ENCODE results near the gene GRK5. TPM values are rescaled to one million over a fixed set of nuclear protein-coding genes. Genes with fewer than 3 reads are reported as not detected.

The GRK5 gene
- total RNA-seq, 3 donors from 2014 or later (not counting 1 experiment from before 2014, with no cell fraction given), result 37.6 to 54.3 (median 47.9) TPM

- Mint-ChIP-seq H3K27ac (peak overlapping the region; percentile 92 to 93), H3K4me3 (peak overlapping the region; percentile 89), H3K4me1 (peaks cover 60 to 65% of the 10 kb centered on the region in 2 donors), H3K27me3 (ENCODE audit: low read depth in 2 of 2) (no peaks in the 10 kb centered on the region), H3K36me3 (no peaks in the 10 kb centered on the region), H3K9me3 (no peaks in the 10 kb centered on the region)
- Histone ChIP-seq H3K27ac (ENCODE audit: low read length) (peak overlapping the region; percentile 5), H3K4me1 (ENCODE audit: control insufficient read depth, insufficient read depth, low read length) (peaks cover 46% of the 10 kb centered on the region), H3K9me3 (ENCODE audit: control insufficient read depth, insufficient read depth, low read length) (no peaks in the 10 kb centered on the region), H3K36me3 (ENCODE audit: control insufficient read depth, insufficient read depth, low read length) (no peaks in the 10 kb centered on the region), H3K4me3 (ENCODE audit: low read length) (no peak overlapping the region), H3K27me3 (ENCODE audit: control insufficient read depth, insufficient read depth, low read length) (no peaks in the 10 kb centered on the region)
- ATAC-seq (no peak), DNase-seq (no peak)
- intact Hi-C loops (cut with micrococcal nuclease), result loop anchor here (1.0 kb wide), 1 partner anchor 59 kb away; no protein-coding TSS in a partner anchor
- WGBS (ENCODE audit: insufficient coverage), result 50% methylated on average over 6 of the region's 9 CpGs
- peak; percentile 40 for TF ChIP-seq CTCF (IDR thresholded peaks at IDR 0.05)
These were observed 2.5 kb downstream of the GRK5 start for GRCh38 chr10:119209736-119210355.

GRCh38 chr10:119210633-119211032 is 3.3 kb downstream of the GRK5 start:
- H3K27me3 Mint-ChIP-seq (ENCODE audit: low read depth in 2 of 2), result no peaks in the 10 kb centered on the region
- peaks cover 60 to 66% of the 10 kb centered on the region in 2 donors for H3K4me1 Mint-ChIP-seq
- ATAC-seq (no peak), DNase-seq (no peak)
- no CpG with 5 or more reads among the region's 2 CpGs for WGBS (ENCODE audit: insufficient coverage)
- intact Hi-C loops (cut with micrococcal nuclease), result loop anchor here (1.0 kb wide), 1 partner anchor 10 kb away; no protein-coding TSS in a partner anchor
- peak overlapping the region; percentile 28 for H3K4me3 Mint-ChIP-seq
- H3K27ac Mint-ChIP-seq, result peak overlapping the region; percentile 91 to 93
- Histone ChIP-seq H3K4me1 (ENCODE audit: control insufficient read depth, insufficient read depth, low read length) (peaks cover 45% of the 10 kb centered on the region), H3K4me3 (ENCODE audit: low read length) (no peak overlapping the region), H3K27me3 (ENCODE audit: control insufficient read depth, insufficient read depth, low read length) (no peaks in the 10 kb centered on the region), H3K36me3 (ENCODE audit: control insufficient read depth, insufficient read depth, low read length) (no peaks in the 10 kb centered on the region), H3K9me3 (ENCODE audit: control insufficient read depth, insufficient read depth, low read length) (no peaks in the 10 kb centered on the region), H3K27ac (ENCODE audit: low read length) (no peak overlapping the region)
- no peaks in the 10 kb centered on the region for H3K36me3 Mint-ChIP-seq
- no peak for TF ChIP-seq CTCF (IDR thresholded peaks at IDR 0.05)
- no peaks in the 10 kb centered on the region for H3K9me3 Mint-ChIP-seq

- H3K27me3 Mint-ChIP-seq (ENCODE audit: low read depth in 2 of 2), result no peaks in the 10 kb centered on the region
- intact Hi-C loops (cut with micrococcal nuclease), result loop anchor here (1.0 kb wide), 1 partner anchor 9 kb away; no protein-coding TSS in a partner anchor
- peak overlapping the region; percentile 72 for H3K4me3 Mint-ChIP-seq
- no peaks in the 10 kb centered on the region for H3K36me3 Mint-ChIP-seq
- Histone ChIP-seq H3K4me1 (ENCODE audit: control insufficient read depth, insufficient read depth, low read length) (peaks cover 40% of the 10 kb centered on the region), H3K27ac (ENCODE audit: low read length) (peak overlapping the region; percentile 80), H3K9me3 (ENCODE audit: control insufficient read depth, insufficient read depth, low read length) (no peaks in the 10 kb centered on the region), H3K36me3 (ENCODE audit: control insufficient read depth, insufficient read depth, low read length) (no peaks in the 10 kb centered on the region), H3K27me3 (ENCODE audit: control insufficient read depth, insufficient read depth, low read length) (no peaks in the 10 kb centered on the region), H3K4me3 (ENCODE audit: low read length) (no peak overlapping the region)
- WGBS (ENCODE audit: insufficient coverage), result 93% methylated on average over 3 of the region's 3 CpGs
- peaks cover 57 to 63% of the 10 kb centered on the region in 2 donors for H3K4me1 Mint-ChIP-seq
- no peak for TF ChIP-seq CTCF (IDR thresholded peaks at IDR 0.05)
- DNase-seq (no peak), ATAC-seq (no peak)
- peak overlapping the region; percentile 91 to 93 for H3K27ac Mint-ChIP-seq
- H3K9me3 Mint-ChIP-seq, result no peaks in the 10 kb centered on the region
These were observed 3.8 kb downstream of the GRK5 start for GRCh38 chr10:119211176-119211575.

Data from natural killer cell (primary cell).